Gastroesophageal sphincter (tissue), 3 donors: ENCODE measurements around the gene ECHDC1.

Experiments
- CTCF ChIP-seq, 4 experiments: fragments of 200-600 bp in 2 of 4; fragments of 450-650 bp in 2 of 4; sonication (generic) in 1 of 4; IDR thresholded peaks; one replicate each; pipeline ENCODE4 v1.5.1; 2017 to 2019; ENCODE audit warnings: antibody characterized with exemption in 4 of 4, mild to moderate bottlenecking in 2 of 4, moderate library complexity in 2 of 4
- EP300 ChIP-seq: sonication (generic); formaldehyde crosslinking; IDR thresholded peaks from one replicate; pipeline ENCODE4 v1.6.1; 2017; ENCODE audit warnings: antibody characterized with exemption, mild to moderate bottlenecking
- POLR2A ChIP-seq, 2 donors: fragments of 450-650 bp; IDR thresholded peaks; one replicate each; pipeline ENCODE4 v1.6.1; 2017; ENCODE audit warnings: antibody characterized with exemption in 2 of 2, mild to moderate bottlenecking in 2 of 2, moderate library complexity in 1 of 2

GRCh38 chr6:127247114-127248096 lies 96.0 kb downstream of the ECHDC1 start:
- TF ChIP-seq POLR2A (IDR thresholded peaks at IDR 0.05) (no peak), CTCF (IDR thresholded peaks at IDR 0.05) (no peak), EP300 (no peak)
